Measurements from ENCODE around the gene TNFSF18.

TNFSF18 gene

GRCh38 chr1:173038875-173039554 lies 11.7 kb downstream of the TNFSF18 start:
- DNase-seq: no peak

- no peak for DNase-seq
Observed at GRCh38 chr1:173024543-173024942, 26.2 kb downstream of the TNFSF18 start.

GRCh38 chr1:173023343-173023742 lies 27.4 kb downstream of the TNFSF18 start:
- no peak for DNase-seq

GRCh38 chr1:173020138-173020750 lies 30.5 kb downstream of the TNFSF18 start:
- no peak for DNase-seq

- DNase-seq: no peak
Observed at GRCh38 chr1:173017792-173018191, 32.9 kb downstream of the TNFSF18 start.

- DNase-seq: no peak
Observed at GRCh38 chr1:173016419-173016818, 34.3 kb downstream of the TNFSF18 start.

- no peak for DNase-seq
Observed at GRCh38 chr1:173015629-173016028, 35.1 kb downstream of the TNFSF18 start.

- no peak for DNase-seq
Observed at GRCh38 chr1:173014160-173014559, 36.6 kb downstream of the TNFSF18 start.

GRCh38 chr1:173012126-173012525 lies 38.6 kb downstream of the TNFSF18 start:
- DNase-seq: no peak

GRCh38 chr1:173009597-173009996 lies 41.1 kb downstream of the TNFSF18 start:
- no peak for DNase-seq

- DNase-seq: no peak
Observed at GRCh38 chr1:173005196-173005864, 45.4 kb downstream of the TNFSF18 start.

- no peak for DNase-seq
Observed at GRCh38 chr1:173002891-173003838, 47.6 kb downstream of the TNFSF18 start.

- no peak for DNase-seq
Observed at GRCh38 chr1:172999349-172999748, 51.4 kb downstream of the TNFSF18 start.

- DNase-seq: no peak
Observed at GRCh38 chr1:172997941-172998361, 52.8 kb downstream of the TNFSF18 start.

GRCh38 chr1:172993640-172994039 lies 57.1 kb downstream of the TNFSF18 start:
- no peak for DNase-seq

- DNase-seq: no peak
Observed at GRCh38 chr1:172991674-172992400, 58.9 kb downstream of the TNFSF18 start.

GRCh38 chr1:172990598-172991215 lies 60.0 kb downstream of the TNFSF18 start:
- DNase-seq: no peak
